HepG2 (cell line): ENCODE data around the gene DNAAF3. TPM values are rescaled to one million over a fixed set of nuclear protein-coding genes. Genes with fewer than 3 reads are reported as not detected.

Experiments used
- CCAR2 ChIP-seq: fragments of 200-400 bp; formaldehyde crosslinking; optimal IDR thresholded peaks from 2 replicates; pipeline ENCODE3; 2018; ENCODE audit warnings: low read depth, mild to moderate bottlenecking, low read length, moderate library complexity
- MED8 ChIP-seq: sonication (generic); formaldehyde crosslinking; IDR thresholded peaks from 2 replicates; pipeline ENCODE4 v1.8.1; 2023; ENCODE audit warnings: mild to moderate bottlenecking, missing genetic modification reagents; ENCODE audit not compliant: insufficient replicate concordance
- MTA1 ChIP-seq: sonication (generic); formaldehyde crosslinking; IDR thresholded peaks from 2 replicates; pipeline ENCODE4 v1.4.0; 2020; ENCODE audit warnings: missing genetic modification reagents, mild to moderate bottlenecking, borderline replicate concordance
- MYC ChIP-seq: sonication (generic); formaldehyde crosslinking; IDR thresholded peaks from 2 replicates; pipeline ENCODE4 v1.9.0; 2021; ENCODE audit warnings: missing genetic modification reagents, borderline replicate concordance
- SMYD3 ChIP-seq: sonication (generic); formaldehyde crosslinking; IDR thresholded peaks from 2 replicates; pipeline ENCODE4 v1.8.1; 2023; ENCODE audit warnings: mild to moderate bottlenecking, missing genetic modification reagents
- TGIF2 ChIP-seq: IDR thresholded peaks from 2 replicates; pipeline ENCODE4 v1.6.1; 2016; ENCODE audit warnings: control low read depth, missing compliant biosample characterization
- U2AF2 ChIP-seq: fragments of 200-400 bp; formaldehyde crosslinking; IDR thresholded peaks from 2 replicates; pipeline ENCODE4 v1.6.1; 2017; ENCODE audit warnings: low read depth, mild to moderate bottlenecking, low read length
- ZNF225 ChIP-seq: sonication (generic); formaldehyde crosslinking; IDR thresholded peaks from 2 replicates; pipeline ENCODE4 v1.4.0; 2020; ENCODE audit warnings: mild to moderate bottlenecking, missing genetic modification reagents
- ZNF256 ChIP-seq: sonication (generic); formaldehyde crosslinking; conservative IDR thresholded peaks from 2 replicates; pipeline ENCODE4 v1.4.0; 2020; ENCODE audit warnings: missing genetic modification reagents
- ZNF672 ChIP-seq: sonication (generic); formaldehyde crosslinking; IDR thresholded peaks from 2 replicates; pipeline ENCODE4 v1.8.1; 2022; ENCODE audit warnings: missing genetic modification reagents
- polyA plus RNA-seq, 8 experiments: library from polyadenylated mRNA; depleted of rRNA in 3 of 8; stranded (reverse) in 7 of 8; unstranded in 1 of 8; fragments of >200 nt; fragmentation: Illumina TruSeq in 4 of 8; extraction: Trizol in 4 of 8; gene quantifications; 2 replicates each; pipeline versions ENCODE4 v1.2.1 to v1.2.3, GENCODE V29; 2011 to 2016; ENCODE audit warnings: low read depth in 4 of 8, missing spikeins in 1 of 8, mixed read lengths in 1 of 8; ENCODE audit not compliant: insufficient read depth in 1 of 8
- total RNA-seq, 5 experiments: library from RNA; depleted of rRNA; stranded (reverse); fragments of >200 nt; fragmentation: Illumina TruSeq; extraction: Trizol; gene quantifications; 2 replicates each; pipeline ENCODE4 v1.2.3, GENCODE V29; 2016; ENCODE audit warnings: low read depth in 1 of 5
- TF ChIP-seq, protein P1 (sequence below): sonication (generic); formaldehyde crosslinking; IDR thresholded peaks from 2 replicates; pipeline ENCODE4 v1.5.0; 2020; ENCODE audit warnings: mild to moderate bottlenecking, missing genetic modification reagents, borderline replicate concordance
- TF ChIP-seq, protein P2 (sequence below): IDR thresholded peaks from 2 replicates; pipeline ENCODE4 v1.6.1; 2016; ENCODE audit warnings: mild to moderate bottlenecking, missing biosample characterization, missing genetic modification reagents
- TF ChIP-seq, protein P3 (sequence below): sonication (generic); formaldehyde crosslinking; IDR thresholded peaks from 2 replicates; pipeline ENCODE4 v1.5.1; 2020; ENCODE audit warnings: mild to moderate bottlenecking, missing genetic modification reagents, moderate library complexity
- TF ChIP-seq, protein P4 (sequence below): sonication (generic); formaldehyde crosslinking; IDR thresholded peaks from 2 replicates; pipeline ENCODE4 v1.4.0; 2020; ENCODE audit warnings: missing genetic modification reagents, mild to moderate bottlenecking, borderline replicate concordance
- TF ChIP-seq, protein P5 (sequence below): IDR thresholded peaks from 2 replicates; pipeline ENCODE4 v1.6.1; 2016; ENCODE audit warnings: low read depth, borderline replicate concordance

DNAAF3 gene
- total and polyA plus RNA-seq, 2 of the 13 experiments (the other 11 are each of a cell fraction or from before 2014, with no cell fraction given): 0.30 to 0.40 TPM

DNA sequence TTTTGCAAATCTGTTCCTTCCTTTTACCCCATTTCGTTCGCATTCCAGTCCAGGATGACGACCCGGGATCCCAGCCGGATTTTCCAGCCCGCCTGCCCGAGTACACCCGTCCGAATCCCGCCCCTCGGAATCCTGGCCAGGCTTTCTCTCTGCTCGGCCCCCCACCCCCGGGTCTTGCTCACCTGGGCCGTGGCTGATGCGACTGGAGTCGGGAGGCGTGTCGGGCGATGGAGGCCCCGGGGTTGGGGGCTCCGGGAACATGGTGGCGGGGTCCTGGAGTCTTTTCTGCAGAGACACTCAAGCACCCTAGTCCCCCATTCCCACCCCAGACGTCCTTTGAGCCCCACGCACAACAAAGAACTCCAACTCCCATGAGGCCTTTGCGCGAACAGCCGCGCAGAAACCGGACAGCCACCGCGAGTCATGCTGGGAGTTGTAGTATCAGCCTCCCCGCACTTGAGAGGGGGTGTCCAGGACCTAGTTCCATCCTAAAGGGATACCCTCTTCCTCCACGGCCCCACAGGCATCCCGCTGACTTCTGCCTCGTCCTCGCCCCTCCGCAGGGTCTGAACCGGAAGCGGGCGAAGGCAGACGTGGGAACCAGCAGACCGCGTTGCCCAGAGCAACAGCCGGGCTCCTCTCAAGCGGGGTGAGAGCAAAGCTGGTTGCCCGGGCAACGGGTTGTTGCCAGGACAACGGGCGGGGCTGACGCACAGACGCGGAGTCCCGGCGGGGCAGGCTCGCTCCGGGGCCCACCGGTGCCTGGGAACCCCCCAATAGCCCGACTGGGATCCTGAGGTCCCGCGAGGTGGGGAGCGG, 12.6 kb upstream of the DNAAF3 start (continued):
- no peak for TF ChIP-seq ZNF256
- no peak for TF ChIP-seq MYC (CRISPR knock-in tag)
- TF ChIP-seq ZNF672 (CRISPR knock-in tag): no peak
- TF ChIP-seq TGIF2 (CRISPR knock-in tag): 0 out of 2 replicates have a peak, but pooled peaks have one; percentile 27
- TF ChIP-seq, protein P1, sequence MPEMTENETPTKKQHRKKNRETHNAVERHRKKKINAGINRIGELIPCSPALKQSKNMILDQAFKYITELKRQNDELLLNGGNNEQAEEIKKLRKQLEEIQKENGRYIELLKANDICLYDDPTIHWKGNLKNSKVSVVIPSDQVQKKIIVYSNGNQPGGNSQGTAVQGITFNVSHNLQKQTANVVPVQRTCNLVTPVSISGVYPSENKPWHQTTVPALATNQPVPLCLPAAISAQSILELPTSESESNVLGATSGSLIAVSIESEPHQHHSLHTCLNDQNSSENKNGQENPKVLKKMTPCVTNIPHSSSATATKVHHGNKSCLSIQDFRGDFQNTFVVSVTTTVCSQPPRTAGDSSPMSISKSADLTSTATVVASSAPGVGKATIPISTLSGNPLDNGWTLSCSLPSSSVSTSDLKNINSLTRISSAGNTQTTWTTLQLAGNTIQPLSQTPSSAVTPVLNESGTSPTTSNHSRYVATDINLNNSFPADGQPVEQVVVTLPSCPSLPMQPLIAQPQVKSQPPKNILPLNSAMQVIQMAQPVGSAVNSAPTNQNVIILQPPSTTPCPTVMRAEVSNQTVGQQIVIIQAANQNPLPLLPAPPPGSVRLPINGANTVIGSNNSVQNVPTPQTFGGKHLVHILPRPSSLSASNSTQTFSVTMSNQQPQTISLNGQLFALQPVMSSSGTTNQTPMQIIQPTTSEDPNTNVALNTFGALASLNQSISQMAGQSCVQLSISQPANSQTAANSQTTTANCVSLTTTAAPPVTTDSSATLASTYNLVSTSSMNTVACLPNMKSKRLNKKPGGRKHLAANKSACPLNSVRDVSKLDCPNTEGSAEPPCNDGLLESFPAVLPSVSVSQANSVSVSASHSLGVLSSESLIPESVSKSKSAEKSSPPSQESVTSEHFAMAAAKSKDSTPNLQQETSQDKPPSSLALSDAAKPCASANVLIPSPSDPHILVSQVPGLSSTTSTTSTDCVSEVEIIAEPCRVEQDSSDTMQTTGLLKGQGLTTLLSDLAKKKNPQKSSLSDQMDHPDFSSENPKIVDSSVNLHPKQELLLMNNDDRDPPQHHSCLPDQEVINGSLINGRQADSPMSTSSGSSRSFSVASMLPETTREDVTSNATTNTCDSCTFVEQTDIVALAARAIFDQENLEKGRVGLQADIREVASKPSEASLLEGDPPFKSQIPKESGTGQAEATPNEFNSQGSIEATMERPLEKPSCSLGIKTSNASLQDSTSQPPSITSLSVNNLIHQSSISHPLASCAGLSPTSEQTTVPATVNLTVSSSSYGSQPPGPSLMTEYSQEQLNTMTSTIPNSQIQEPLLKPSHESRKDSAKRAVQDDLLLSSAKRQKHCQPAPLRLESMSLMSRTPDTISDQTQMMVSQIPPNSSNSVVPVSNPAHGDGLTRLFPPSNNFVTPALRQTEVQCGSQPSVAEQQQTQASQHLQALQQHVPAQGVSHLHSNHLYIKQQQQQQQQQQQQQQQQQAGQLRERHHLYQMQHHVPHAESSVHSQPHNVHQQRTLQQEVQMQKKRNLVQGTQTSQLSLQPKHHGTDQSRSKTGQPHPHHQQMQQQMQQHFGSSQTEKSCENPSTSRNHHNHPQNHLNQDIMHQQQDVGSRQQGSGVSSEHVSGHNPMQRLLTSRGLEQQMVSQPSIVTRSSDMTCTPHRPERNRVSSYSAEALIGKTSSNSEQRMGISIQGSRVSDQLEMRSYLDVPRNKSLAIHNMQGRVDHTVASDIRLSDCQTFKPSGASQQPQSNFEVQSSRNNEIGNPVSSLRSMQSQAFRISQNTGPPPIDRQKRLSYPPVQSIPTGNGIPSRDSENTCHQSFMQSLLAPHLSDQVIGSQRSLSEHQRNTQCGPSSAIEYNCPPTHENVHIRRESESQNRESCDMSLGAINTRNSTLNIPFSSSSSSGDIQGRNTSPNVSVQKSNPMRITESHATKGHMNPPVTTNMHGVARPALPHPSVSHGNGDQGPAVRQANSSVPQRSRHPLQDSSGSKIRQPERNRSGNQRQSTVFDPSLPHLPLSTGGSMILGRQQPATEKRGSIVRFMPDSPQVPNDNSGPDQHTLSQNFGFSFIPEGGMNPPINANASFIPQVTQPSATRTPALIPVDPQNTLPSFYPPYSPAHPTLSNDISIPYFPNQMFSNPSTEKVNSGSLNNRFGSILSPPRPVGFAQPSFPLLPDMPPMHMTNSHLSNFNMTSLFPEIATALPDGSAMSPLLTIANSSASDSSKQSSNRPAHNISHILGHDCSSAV (CRISPR knock-in tag): no peak
- TF ChIP-seq, protein P2, sequence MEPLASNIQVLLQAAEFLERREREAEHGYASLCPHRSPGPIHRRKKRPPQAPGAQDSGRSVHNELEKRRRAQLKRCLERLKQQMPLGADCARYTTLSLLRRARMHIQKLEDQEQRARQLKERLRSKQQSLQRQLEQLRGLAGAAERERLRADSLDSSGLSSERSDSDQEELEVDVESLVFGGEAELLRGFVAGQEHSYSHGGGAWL (CRISPR knock-in tag): no peak
- TF ChIP-seq SMYD3 (CRISPR knock-in tag): no peak
- TF ChIP-seq MED8 (CRISPR knock-in tag): no peak
- TF ChIP-seq CCAR2: no peak
- TF ChIP-seq ZNF225 (CRISPR knock-in tag): no peak
- TF ChIP-seq, protein P3, sequence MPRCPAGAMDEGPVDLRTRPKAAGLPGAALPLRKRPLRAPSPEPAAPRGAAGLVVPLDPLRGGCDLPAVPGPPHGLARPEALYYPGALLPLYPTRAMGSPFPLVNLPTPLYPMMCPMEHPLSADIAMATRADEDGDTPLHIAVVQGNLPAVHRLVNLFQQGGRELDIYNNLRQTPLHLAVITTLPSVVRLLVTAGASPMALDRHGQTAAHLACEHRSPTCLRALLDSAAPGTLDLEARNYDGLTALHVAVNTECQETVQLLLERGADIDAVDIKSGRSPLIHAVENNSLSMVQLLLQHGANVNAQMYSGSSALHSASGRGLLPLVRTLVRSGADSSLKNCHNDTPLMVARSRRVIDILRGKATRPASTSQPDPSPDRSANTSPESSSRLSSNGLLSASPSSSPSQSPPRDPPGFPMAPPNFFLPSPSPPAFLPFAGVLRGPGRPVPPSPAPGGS (CRISPR knock-in tag): no peak
- peak; percentile 94 for TF ChIP-seq U2AF2
- TF ChIP-seq, protein P4, sequence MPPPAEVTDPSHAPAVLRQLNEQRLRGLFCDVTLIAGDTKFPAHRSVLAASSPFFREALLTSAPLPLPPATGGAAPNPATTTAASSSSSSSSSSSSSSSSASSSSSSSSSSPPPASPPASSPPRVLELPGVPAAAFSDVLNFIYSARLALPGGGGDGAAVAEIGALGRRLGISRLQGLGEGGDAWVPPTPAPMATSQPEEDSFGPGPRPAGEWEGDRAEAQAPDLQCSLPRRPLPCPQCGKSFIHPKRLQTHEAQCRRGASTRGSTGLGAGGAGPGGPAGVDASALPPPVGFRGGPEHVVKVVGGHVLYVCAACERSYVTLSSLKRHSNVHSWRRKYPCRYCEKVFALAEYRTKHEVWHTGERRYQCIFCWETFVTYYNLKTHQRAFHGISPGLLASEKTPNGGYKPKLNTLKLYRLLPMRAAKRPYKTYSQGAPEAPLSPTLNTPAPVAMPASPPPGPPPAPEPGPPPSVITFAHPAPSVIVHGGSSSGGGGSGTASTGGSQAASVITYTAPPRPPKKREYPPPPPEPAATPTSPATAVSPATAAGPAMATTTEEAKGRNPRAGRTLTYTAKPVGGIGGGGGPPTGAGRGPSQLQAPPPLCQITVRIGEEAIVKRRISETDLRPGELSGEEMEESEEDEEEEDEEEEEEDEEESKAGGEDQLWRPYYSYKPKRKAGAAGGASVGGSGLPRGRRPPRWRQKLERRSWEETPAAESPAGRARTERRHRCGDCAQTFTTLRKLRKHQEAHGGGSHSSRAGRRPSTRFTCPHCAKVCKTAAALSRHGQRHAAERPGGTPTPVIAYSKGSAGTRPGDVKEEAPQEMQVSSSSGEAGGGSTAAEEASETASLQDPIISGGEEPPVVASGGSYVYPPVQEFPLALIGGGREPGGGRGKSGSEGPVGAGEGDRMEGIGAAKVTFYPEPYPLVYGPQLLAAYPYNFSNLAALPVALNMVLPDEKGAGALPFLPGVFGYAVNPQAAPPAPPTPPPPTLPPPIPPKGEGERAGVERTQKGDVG: no peak
- no peak for TF ChIP-seq MTA1 (CRISPR knock-in tag)
- TF ChIP-seq, protein P5, sequence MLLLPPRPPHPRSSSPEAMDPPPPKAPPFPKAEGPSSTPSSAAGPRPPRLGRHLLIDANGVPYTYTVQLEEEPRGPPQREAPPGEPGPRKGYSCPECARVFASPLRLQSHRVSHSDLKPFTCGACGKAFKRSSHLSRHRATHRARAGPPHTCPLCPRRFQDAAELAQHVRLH: no peak
